Suppressor macrophage treated with lipopolysaccharide for 4 hours (primary cell): ENCODE data around the gene CCNK.

Experiments
- DNase-seq: peaks from one replicate; pipeline ENCODE4 v3.0.0-alpha.2; 2020

CCNK gene

DNA sequence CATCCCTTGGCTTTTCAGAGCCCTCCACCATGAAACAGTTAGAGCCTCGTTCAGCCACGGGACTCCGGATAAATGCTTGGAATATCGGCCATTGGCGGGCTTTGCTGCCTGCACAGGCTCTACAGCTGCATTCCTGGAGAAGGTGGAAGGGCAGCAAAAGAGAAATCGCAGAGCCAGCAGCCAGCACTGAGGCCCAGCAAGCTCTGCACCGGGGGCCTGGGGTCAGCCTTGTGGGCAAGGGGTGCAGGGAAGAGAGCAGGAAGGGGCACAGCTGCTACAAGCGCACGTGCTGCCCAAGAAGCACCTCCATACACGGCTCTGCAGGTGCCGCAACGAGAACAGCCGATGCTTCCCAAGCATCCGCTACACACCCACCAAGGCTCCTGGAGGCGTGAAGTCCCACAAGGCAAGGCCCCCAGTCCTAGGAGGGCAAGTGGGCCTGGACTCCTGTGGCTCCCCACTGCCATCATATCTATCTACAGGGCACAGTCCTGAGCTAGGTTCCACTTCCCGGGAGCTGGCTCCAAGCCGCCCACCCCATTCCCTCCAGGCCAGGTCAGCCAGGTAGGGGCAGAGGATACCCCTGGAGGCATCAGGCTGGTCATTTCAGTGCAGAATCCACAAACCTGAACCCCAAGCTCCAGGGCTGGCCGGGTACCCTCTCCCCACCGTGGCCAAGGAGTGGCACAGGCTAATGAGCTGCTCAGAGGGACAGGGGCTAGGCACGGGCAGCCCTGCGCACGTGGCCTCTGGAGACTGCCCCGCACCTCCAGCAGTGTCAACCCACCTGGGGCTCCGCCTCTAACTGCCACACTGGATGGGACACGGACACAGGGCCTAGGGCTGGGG, 40.2 kb downstream of the CCNK start:
- DNase-seq = no peak

DNA sequence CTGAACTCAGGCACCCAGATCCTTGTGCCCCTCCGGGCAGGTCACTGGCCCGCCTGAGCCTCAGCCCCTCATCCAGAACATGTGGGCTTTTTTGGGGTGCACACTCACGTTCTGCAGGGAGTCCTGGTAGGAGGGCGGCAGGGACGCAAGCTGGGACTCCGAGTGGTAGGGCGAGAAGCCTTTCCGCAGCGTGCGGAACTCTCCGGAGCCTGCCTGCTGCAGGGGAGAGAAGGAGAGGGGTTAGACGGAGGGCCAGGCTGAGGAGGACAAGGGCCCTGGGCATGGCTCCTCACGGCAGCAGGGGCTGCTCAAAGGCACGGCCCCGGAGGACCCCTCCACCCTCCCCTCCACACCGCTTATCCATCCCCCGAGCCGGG, 40.8 kb downstream of the CCNK start:
- no peak for DNase-seq

DNA sequence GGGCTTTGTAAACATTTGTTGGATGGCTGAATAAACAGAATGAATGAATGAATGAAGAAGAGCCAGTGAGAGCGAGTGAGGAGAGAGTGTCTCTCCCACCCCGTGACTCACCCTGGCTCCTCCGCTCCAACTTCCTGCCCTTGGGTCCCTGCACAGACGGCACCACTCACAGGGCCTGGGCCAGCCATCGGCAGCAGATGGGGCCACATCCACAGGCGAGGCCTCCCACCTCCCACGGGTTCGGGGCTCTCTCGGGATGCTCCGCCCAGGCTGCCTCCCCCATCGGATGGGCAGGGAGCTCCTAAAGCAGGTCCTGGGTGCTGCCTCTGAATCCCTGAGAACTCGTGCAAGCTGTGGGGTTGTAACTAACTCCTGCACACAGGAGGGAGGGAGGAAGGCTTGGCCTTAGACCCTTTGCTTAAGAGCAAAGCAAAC, 41.3 kb downstream of the CCNK start:
- DNase-seq = no peak

DNA sequence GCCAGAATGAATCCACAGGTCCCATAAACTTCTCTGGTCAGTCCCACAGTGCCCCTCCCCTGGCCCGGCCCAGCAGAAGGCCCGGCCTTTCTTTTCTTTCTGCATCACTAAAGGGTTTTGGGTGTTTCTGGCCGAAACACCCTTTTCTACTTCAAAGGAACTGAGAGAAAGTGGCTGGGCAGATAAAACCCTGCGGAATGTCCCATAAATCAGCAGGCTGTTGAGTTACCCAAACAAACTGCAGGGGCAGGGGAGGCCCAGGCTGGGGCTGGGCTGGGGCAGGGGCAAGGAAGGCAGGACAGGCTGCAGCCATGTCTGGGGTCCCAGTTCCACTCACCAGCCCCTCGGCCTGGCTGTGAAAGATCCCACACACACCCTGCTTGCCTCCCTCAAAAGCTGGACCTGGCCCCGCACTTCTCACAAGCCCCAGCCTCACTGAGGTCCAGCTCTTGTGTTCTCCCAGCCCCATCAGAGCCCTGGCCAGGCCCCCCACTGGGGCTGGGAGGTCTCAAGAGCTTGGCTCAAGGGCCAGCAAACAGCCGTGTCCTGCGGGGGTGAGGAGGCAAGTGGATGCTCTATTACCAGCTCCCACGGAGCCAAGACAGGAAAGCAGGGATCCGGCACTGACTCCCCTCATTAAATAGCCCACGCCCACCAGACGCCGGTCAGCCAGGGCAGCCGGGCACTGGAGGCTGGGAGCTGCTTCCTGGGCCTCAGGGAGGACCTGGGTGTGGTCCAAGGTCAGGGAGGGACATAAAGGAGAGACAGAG, 41.9 kb downstream of the CCNK start:
- no peak for DNase-seq

DNA sequence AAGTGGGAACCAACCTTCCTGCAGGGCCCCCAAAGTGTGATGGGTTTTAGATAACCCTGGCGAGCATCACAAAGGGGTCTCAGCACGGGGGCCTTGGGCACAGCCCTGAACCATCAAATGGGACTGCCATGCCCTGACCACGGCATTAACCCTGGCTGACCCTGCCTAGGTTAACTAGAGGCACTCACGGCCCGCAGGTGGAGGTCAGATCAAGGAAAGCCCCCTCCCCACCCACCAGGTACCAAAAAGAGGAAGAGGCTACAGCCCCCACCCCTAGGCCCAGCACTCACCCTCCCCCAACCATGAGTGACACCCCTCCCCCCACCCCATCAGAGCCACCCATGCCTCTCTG, 42.5 kb downstream of the CCNK start:
- no peak for DNase-seq

DNA sequence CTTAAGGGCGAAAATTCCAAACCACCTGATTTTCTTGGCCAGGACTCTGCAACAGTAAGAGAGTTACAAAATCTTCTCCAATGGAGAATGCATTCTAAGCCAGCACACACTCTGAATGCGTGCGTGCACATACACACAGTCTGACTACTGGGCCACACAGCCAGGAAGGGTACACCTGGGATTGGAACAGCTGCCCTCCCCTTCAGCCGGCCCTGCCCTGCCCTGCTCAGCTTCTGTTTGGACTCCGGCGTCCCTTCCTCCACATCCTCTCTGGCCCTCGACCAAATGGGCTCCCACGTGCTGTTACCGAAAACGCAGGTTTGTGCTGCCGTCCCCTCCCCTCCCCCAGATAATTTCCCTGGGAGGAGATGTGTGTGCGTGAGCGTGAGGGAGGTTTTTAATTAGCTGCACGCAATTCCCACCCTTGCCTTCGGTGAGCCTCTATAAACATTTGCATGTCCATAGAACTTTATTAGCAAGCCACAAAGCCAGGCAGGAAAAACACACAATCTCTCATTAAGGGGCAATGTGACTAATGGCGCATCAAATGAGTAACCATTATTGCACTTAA, 43.0 kb downstream of the CCNK start:
- no peak for DNase-seq

DNA sequence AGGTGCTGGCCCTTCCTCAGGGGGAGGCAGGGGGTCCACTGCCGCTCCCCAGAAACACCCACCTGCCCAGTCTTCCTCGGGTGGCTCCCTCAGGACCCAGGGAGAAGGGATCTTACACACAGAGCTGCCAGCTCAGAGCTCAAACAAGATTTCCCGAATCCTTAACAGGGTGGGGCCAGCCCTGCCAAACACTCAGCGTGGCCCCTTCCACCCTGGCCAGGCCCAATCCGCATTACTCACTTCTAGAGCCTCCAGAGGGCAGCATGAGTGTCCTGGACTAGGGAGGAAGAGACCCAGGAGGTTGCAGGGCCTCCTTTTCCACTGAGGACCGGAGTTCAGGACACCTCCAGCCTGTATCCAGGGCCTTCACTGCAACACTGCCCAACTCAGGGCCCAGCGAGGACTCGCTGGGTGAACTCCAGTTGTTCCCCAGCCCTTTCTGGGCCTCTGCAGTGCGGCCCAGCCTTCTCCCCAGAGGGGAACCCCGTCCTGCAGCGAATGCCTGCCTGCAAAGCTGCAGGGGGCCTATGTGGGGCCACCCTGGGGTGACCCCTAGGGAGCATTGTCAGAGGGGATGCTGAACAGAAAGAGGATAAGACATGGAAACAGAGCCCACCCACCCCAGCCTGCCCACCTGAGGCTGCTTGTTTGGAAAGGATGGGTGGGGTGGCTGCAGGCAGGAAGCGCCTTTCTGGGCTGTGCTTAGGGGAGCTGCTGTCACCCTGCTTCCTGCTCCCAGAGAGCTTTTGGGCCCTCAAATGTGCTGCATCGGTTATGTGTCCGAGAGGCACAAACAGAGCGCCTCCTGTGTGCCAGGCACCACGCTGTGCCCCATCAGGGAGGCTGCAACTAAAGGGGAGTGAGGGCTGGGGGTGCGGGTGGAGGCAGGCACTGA, 43.8 kb downstream of the CCNK start:
- no peak for DNase-seq

DNA sequence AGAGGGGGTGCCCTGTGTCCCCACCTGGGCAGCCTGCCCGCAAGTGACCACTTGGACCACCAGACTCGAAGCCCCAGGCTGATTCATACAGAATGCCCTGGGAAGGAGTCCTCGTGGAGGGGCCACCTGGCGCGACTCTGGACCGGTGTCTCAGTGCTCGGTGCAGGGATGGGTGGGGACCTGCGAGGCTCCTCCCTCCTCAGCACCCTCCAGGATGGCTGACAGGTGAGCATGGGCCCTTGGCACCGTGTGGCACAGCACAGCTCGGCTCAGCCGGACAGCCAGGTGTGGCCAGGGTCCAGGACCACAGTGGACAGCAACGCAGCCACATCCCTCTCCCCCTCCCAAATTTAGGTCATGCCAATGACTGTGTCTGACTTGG, 44.5 kb downstream of the CCNK start:
- no peak for DNase-seq

DNA sequence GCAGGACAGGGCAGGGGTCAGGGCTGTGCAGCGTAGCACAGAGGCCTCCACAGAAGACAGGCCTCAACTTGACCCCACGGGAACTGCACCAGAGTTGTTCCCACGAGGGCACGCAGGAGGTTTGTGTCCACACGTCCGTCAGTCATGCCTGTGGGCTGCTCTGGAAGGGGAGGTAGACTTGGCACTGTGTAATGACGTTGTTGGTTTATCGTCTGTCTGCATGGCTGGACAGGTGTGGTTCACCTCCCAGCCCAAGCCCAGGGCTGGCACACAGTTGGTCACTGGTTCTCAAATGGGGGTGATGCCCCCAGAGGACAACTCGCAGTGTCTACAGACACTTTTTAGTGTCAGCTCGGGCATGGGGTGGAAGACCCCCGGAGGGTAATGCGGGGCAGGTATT, 45.8 kb downstream of the CCNK start:
- no peak for DNase-seq

DNA sequence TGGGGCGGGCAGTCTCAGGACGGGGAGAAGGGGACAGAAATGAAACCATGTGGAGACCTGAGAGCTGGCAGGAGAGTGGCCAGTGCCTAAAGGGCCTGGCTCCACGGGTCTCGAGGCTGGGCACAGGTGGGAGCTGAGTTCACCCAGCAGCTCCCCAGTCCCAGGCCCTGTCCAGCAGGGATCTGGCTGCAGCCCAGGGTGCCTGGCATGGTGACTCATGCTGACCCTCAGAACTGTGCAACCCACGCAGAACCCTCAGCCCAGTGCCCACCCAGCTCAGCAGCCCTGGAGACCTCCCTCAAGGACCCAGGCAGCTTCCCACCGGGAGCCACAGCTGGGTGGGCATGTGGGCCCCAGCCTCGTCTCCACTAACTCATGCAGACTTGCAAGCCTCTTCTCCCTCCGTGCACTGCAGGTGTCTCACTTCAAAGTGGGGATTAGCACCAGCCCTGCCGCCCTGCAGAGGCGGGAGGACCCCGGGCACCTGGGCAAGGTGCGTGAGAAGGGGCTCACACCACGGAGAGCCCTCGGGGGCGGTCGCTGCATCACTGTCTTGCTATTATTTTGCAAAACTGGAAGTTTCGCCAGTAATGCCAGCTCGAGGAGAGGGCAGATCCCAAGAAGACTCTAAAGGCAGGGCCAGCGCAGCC, 46.3 kb downstream of the CCNK start:
- no peak for DNase-seq

DNA sequence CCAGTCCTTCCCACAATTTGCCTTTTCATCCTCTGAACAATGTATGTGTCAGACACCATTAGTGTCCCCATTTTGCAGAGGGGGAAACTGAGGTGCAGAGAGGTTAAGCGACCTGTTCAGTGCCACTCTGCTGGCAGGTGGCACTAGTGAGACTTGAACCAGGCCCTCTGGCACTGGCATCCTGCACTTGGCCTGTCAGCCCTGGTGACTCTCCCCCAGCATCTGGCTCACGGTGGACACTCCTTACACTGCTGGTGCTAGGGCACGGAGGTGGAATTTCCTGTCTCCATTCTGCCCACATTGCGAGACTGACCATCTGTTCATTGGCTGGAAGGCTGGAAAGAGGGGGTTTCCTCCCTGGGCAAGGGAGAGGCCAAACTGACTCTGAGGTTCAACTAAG, 48.7 kb downstream of the CCNK start:
- no peak for DNase-seq

DNA sequence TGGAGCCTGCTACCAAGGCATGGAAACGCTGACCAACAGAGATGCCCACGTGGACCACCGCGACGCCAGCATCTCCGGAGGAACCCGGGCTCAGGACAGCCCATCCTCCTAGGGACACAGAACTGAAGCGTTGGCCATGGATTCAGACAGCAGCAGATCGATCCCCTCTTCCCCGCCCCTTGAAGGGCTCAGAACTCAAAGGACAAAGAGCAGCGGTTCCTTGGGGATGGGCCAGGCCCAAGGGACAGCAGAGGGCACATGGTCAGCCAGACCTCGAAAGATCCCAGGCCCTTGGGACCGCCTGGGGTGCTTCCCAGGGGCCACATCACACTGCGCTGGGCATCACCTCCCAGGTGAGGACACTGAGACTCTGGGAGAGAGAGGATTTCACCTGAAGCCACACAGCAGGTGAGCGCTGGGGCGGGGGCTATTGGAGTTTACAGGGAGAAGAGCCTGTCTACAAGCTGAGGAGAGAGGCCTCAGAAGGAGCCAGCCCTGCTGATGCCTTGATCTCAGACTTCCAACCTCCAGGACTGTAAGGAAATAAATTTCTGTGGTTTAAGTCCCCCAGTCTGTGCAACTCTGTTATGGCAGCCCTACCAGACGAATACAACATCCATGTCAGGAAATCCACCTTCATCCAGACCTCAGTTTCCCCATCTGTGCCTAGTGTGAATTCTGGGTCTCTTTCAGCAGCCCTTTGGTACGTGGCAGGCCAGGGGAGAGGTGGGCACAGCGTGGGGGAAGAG, 49.4 kb downstream of the CCNK start:
- no peak for DNase-seq

DNA sequence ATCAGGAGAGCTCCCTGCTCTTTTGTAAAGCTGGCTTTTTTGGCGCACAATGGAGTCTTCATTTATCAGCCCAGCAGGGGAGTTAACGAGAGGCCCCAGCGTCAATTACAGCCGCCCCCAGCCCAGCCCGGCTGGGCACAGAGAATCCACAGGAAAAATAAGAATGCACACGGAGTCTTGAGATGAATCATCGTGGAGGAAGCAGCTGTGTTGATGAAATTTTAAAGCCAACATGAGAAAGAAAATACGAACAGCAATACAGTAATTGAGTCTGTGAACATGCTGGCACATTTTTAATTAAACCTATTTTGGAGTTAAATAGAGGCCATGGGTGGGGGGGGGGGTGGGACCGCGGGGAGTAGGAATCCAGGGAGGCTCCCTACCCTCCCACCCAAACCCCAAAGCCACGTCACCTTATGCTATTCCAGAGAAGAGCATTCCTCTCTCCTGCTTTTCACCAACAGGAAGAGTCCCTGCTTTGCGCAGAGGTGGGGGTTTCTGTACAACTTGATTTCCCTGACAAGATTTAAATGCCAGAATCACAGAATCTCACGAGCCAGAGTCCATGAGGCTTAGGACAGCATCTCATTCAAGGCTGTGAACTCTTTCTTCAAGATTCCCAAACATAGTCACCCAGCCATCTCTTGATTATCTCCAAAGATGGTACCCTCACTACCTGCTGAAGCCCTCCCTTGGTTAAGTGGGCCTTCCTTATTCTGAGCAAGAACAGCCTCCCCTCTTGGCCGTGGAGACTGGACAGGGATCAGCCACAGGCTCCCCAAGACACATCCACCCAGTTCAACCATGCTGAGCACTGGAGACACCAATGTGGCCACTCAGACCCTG, 50.3 kb downstream of the CCNK start:
- DNase-seq = no peak

DNA sequence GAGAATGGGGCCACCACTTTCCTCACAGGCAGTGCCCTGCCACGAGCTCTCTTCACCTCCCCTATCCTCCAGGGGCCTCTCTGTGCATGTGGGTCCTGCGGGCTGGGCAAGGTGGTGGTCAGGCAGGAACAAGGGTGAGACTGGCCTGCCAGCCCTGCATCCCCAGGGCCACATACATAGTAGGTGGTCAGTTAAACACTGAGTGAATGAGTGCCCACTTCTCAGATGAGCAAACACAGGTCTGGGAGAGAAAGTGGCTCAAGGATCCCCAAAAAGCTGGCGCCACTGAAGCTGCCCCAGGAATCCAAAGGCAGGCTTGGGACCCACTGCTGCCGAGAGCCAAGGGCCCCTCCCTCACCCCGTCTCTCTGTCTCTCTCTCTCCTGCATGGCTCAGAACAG, 51.1 kb downstream of the CCNK start:
- no peak for DNase-seq

DNA sequence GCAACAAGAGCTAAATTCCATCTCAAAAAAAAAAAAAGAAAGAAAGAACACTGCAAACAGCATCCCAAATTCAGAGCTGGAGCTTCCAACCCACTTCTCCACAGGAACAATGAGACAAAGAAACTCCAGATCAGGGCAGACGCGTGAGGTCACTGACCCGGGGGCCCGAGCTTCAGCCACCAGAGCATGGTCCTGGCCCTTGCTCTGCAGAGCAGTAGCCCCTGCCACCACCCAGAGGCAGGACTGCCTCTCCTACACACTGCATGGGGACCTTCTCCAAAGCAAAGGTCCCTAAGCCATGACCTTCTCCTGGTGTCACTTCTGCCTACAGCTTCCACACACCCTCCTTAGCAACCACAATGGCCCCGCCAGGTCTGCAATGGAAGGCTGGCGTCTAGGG, 53.1 kb downstream of the CCNK start:
- no peak for DNase-seq

DNA sequence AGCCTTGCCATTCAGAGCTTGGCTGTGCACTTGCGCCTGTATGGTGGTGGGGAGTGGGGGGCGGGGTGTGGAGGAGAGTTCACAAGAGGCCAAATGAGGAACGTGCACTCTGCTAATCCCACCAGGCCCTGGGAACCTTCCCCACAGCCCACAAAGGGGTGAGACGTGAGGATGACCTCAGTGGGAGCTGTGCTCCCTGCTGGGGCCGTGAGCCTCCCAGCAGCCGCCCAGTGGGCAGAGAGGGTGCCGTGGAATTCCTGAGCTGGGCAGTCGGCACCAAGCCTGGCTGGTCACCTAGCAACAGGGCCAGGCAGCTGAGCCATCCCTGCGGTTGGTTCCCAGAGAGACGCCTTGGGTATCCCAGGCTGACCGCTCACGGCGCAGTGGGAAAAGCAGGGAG, 53.7 kb downstream of the CCNK start:
- DNase-seq = no peak

DNA sequence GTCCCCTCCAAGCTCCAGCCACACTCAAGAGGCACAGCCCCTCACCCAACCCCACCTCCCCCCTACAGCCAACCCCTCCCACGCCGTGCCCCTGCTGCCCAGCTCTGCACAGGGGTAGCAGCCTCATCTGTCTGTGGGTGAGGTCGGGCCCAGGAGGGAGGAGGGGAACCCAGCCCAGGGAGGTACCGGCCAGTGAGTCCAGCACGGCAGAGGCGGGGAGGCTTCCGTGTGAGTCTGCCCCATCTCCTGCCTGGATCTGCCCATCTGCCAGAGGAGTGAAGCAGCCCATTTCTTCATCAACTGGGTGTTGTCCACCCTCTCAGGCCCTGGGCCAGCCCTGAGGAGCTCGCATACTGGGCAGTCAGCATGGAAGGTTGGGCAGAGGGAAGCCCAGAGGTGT, 54.2 kb downstream of the CCNK start:
- no peak for DNase-seq

DNA sequence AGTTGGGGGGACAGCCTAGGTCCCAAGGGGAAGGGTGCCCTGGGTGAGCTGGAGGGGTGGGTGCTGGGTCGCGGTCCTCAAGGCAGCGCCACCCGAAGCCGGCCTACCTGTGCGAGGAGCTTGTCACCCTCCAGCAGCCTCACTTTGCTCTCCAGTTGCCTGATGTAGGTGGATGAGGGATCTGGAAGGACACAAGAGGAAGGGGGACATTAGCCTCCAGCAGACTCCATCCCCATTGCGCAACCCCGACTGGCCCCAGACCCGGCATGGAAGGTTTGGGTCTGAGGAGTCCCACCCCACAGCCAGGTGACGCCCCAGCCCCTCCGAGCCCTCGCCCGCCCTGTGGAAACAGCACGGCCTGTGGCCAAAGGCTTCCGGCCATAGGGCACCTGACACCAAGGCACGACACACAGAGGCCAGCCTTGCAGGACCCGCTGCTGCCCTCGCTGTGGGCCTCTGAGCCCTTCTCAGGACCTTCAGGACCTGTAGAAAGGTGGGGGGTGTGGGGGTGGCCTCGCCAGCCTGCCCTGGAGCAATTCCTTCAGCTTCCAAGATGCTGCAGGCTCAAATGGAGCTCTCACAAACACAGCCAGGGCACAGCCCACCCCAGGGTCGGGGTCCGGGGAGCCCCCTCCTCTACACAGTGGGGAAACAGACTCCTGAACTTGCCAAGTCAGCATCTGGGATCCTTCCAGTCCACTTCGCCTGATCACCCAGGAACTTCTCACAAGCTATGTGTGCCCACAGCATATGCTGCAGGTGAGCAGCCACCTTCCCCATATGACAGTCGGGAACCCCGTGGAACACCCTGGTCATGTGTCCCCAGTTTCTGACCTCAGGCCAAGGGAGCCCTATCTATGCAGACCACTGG, 54.9 kb downstream of the CCNK start:
- DNase-seq = no peak

DNA sequence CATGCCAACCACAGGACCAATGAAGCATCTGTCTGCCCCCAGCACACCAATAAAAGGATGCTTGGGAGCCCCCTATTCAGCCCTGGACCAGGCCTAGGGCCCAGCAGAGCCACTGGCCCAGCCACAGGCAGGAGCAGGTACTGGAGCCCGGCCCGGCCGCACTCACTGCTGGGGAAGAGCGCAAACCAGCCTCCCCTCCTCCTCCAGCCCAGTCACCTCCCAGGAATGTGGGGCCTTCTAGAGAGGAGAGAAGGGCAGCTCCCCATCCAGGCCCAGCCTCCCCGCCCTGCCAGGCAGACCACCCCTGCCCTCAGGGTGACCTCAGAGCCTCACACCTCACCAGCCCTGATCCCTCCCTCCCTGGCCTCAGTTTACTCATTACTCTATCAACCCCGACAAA, 56.2 kb downstream of the CCNK start:
- DNase-seq = no peak

DNA sequence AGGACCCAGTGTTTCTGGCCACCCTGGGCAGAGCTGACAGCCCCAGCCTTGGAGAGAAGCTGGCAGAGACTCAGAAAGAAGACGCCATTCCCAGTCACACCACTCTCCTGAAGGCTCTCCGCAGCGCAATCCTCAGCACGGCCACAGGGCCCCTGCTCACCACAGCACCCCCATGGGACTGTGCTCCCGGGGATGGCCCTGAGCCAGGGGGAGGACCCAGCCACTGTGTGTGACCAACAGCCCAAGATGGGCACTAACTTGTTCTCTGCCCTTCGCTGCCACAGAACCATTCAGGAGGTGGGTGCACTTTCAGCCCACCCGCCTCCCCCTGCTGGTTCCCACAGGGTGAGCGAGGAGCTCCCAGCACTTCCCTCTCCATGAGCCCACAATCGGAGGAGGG, 57.1 kb downstream of the CCNK start:
- DNase-seq = no peak
